ENCODE results near the gene MAN2A1.
"Not testable (repeated sequence)": the region's sequence is repeated elsewhere in the genome, so short reads cannot be mapped to it uniquely, and the experiment has no call there.

MAN2A1 gene

GRCh38 chr5:109832207-109833188, 142.8 kb downstream of the MAN2A1 start:
- not testable (repeated sequence) for DNase-seq

- no peak for DNase-seq
Observed at GRCh38 chr5:109833946-109834345, 144.2 kb downstream of the MAN2A1 start.

- no peak for DNase-seq
Observed at GRCh38 chr5:109836280-109836679, 146.6 kb downstream of the MAN2A1 start.

- no peak for DNase-seq
Observed at GRCh38 chr5:109837231-109837861, 147.6 kb downstream of the MAN2A1 start.

- DNase-seq: no peak
Observed at GRCh38 chr5:109838157-109838556, 148.4 kb downstream of the MAN2A1 start.

- no peak for DNase-seq
Observed at GRCh38 chr5:109844148-109844547, 154.4 kb downstream of the MAN2A1 start.

- no peak for DNase-seq
Observed at GRCh38 chr5:109844695-109845094, 155.0 kb downstream of the MAN2A1 start.

GRCh38 chr5:109848130-109848529, 158.4 kb downstream of the MAN2A1 start:
- no peak for DNase-seq

GRCh38 chr5:109849478-109850088, 159.9 kb downstream of the MAN2A1 start:
- no peak for DNase-seq

GRCh38 chr5:109852371-109853155, 162.8 kb downstream of the MAN2A1 start:
- no peak for DNase-seq

GRCh38 chr5:109853377-109853776, 163.7 kb downstream of the MAN2A1 start:
- no peak for DNase-seq

GRCh38 chr5:109855056-109855455, 165.3 kb downstream of the MAN2A1 start:
- DNase-seq: no peak

- DNase-seq: no peak
Observed at GRCh38 chr5:109857405-109858031, 167.8 kb downstream of the MAN2A1 start.

- DNase-seq: no peak
Observed at GRCh38 chr5:109859537-109859936, 169.8 kb downstream of the MAN2A1 start.

- no peak for DNase-seq
Observed at GRCh38 chr5:109862301-109862700, 172.6 kb downstream of the MAN2A1 start.

GRCh38 chr5:109863752-109864151, 174.0 kb downstream of the MAN2A1 start:
- no peak for DNase-seq

GRCh38 chr5:109865637-109866036, 175.9 kb downstream of the MAN2A1 start:
- no peak for DNase-seq

- no peak for DNase-seq
Observed at GRCh38 chr5:109866051-109866450, 176.3 kb downstream of the MAN2A1 start.

GRCh38 chr5:109868737-109869136, 179.0 kb downstream of the MAN2A1 start:
- DNase-seq: no peak

- no peak for DNase-seq
Observed at GRCh38 chr5:109873687-109874086, 184.0 kb downstream of the MAN2A1 start.

- no peak for DNase-seq
Observed at GRCh38 chr5:109874108-109874507, 184.4 kb downstream of the MAN2A1 start.

GRCh38 chr5:109876030-109876725, 186.5 kb downstream of the MAN2A1 start:
- DNase-seq: no peak
